Hepatocyte (in vitro differentiated cells): ENCODE data around the gene CDK18. TPM values are rescaled to one million over a fixed set of nuclear protein-coding genes. Genes with fewer than 3 reads are reported as not detected.

Experiments used
- DNase-seq: peaks from one replicate; pipeline ENCODE4 v3.0.0-alpha.2; 2016; ENCODE audit warnings: low spot score
- H2AFZ ChIP-seq: fragments of 200-600 bp; sonication (generic); 2 replicates; pipeline ENCODE4 v1.6.0; 2016; ENCODE audit warnings: antibody characterized with exemption, mild to moderate bottlenecking
- H3K27ac ChIP-seq: fragments of 200-600 bp; sonication (generic); 2 replicates; pipeline ENCODE4 v1.5.1; 2016; ENCODE audit warnings: mild to moderate bottlenecking
- H3K27me3 ChIP-seq: fragments of 200-600 bp; sonication (generic); 2 replicates; pipeline ENCODE4 v1.6.1; 2016
- H3K36me3 ChIP-seq: fragments of 200-600 bp; sonication (generic); replicated peaks from 2 replicates; pipeline ENCODE4 v1.5.1; 2016; ENCODE audit warnings: low read depth; ENCODE audit not compliant: insufficient read depth
- H3K4me1 ChIP-seq: fragments of 200-600 bp; sonication (generic); 2 replicates; pipeline ENCODE4 v1.5.1; 2016; ENCODE audit warnings: mild to moderate bottlenecking, moderate library complexity; ENCODE audit not compliant: insufficient read depth
- H3K4me2 ChIP-seq: fragments of 200-600 bp; sonication (generic); 2 replicates; pipeline ENCODE4 v1.6.0; 2016
- H3K4me3 ChIP-seq: fragments of 200-600 bp; sonication (generic); 2 replicates; pipeline ENCODE4 v1.5.1; 2016; ENCODE audit warnings: mild to moderate bottlenecking
- H3K79me2 ChIP-seq: fragments of 200-600 bp; sonication (generic); 2 replicates; pipeline ENCODE4 v1.6.0; 2017; ENCODE audit warnings: mild to moderate bottlenecking
- H3K9me2 ChIP-seq: fragments of 200-600 bp; sonication (generic); replicated peaks from 2 replicates; pipeline ENCODE4 v1.6.0; 2017; ENCODE audit warnings: mild to moderate bottlenecking; ENCODE audit not compliant: insufficient read depth
- H3K9me3 ChIP-seq: fragments of 200-600 bp; sonication (generic); 2 replicates; pipeline ENCODE4 v1.5.1; 2016; ENCODE audit warnings: low read depth, mild to moderate bottlenecking
- H4K20me1 ChIP-seq: fragments of 200-600 bp; sonication (generic); 2 replicates; pipeline ENCODE4 v1.6.0; 2016; ENCODE audit warnings: mild to moderate bottlenecking; ENCODE audit not compliant: insufficient read depth, poor library complexity, severe bottlenecking
- EZH2 ChIP-seq: fragments of 200-600 bp; sonication (generic); IDR thresholded peaks from 2 replicates; pipeline ENCODE4 v1.6.1; 2016; ENCODE audit warnings: antibody characterized with exemption, mild to moderate bottlenecking, borderline replicate concordance
- EZH2phosphoT487 ChIP-seq: fragments of 200-600 bp; sonication (generic); IDR thresholded peaks from one replicate; pipeline ENCODE4 v1.6.1; 2018; ENCODE audit warnings: antibody characterized with exemption, mild to moderate bottlenecking, low read depth, moderate library complexity; ENCODE audit not compliant: unreplicated experiment, severe bottlenecking
- WGBS: methylation state at CpG from one replicate; pipeline ENCODE4 v1.1.6; 2016; ENCODE audit warnings: low lambda C conversion rate; ENCODE audit errors: missing lambda C conversion rate; 5-methylcytosine and 5-hydroxymethylcytosine counted together
- polyA plus RNA-seq: library from polyadenylated mRNA; unstranded; fragments of >200 nt; fragmentation: Nextera tagmentation; extraction: Ambion mirVana; gene quantifications from 2 replicates; pipeline ENCODE4 v1.2.1, GENCODE V29; 2016
- total RNA-seq: library from RNA; depleted of rRNA; stranded (reverse); fragments of >200 nt; gene quantifications from 2 replicates; pipeline ENCODE4 v1.2.3, GENCODE V29; 2014
- TF ChIP-seq, protein P1 (sequence below): fragments of 200-600 bp; sonication (generic); IDR thresholded peaks from 2 replicates; pipeline ENCODE4 v1.5.1; 2016; ENCODE audit warnings: antibody characterized with exemption, mild to moderate bottlenecking; ENCODE audit not compliant: poor library complexity

CDK18 gene
- total and polyA plus RNA-seq, 2 experiments from 2014 or later = 8.0 to 16.7 TPM

DNA sequence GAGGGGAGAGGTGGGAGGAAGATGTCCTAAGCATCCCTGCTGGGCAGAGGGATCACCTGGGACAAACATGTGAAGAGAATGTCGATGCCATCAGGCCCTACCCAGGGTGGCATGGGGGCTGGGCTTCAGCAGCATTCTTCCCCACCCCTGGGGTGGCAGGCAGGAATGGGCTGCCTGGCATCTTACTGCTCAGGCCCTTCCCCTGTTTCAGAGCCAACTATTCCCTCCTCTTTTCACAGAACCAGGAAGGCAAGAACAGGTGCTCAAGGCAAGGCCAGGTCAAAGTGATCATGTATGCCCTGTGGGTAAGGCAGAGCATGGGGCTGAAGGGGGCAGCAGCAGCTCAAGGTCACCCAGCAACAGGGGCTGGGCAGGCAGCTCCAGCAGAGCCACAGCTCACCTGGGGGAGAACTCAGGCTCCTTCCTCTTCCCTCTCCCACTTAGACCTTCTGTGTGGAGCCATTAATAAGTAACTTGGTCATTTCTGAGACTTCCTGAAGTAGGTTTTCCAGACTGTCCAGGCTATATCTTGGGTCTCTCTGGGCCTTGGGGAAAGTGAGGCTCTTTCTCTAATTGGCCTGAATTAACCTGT lies 70.9 kb downstream of the CDK18 start:
- H3K4me1 ChIP-seq = no peaks in the 10 kb centered on the region
- peaks cover 49% of the 10 kb centered on the region for H3K27me3 ChIP-seq
- TF ChIP-seq EZH2 = no peak
- TF ChIP-seq, protein P1, sequence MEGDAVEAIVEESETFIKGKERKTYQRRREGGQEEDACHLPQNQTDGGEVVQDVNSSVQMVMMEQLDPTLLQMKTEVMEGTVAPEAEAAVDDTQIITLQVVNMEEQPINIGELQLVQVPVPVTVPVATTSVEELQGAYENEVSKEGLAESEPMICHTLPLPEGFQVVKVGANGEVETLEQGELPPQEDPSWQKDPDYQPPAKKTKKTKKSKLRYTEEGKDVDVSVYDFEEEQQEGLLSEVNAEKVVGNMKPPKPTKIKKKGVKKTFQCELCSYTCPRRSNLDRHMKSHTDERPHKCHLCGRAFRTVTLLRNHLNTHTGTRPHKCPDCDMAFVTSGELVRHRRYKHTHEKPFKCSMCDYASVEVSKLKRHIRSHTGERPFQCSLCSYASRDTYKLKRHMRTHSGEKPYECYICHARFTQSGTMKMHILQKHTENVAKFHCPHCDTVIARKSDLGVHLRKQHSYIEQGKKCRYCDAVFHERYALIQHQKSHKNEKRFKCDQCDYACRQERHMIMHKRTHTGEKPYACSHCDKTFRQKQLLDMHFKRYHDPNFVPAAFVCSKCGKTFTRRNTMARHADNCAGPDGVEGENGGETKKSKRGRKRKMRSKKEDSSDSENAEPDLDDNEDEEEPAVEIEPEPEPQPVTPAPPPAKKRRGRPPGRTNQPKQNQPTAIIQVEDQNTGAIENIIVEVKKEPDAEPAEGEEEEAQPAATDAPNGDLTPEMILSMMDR = no peak
- no peak for TF ChIP-seq EZH2phosphoT487
- no peak overlapping the region for H3K4me3 ChIP-seq
- 50% methylated on average over 1 of the region's 1 CpG for WGBS
- DNase-seq = no peak
- H3K36me3 ChIP-seq = no peaks in the 10 kb centered on the region
- H3K9me2 ChIP-seq = no peaks in the 10 kb centered on the region
- no peak overlapping the region for H3K4me2 ChIP-seq
- no peaks in the 10 kb centered on the region for H3K9me3 ChIP-seq
- no peaks in the 10 kb centered on the region for H3K79me2 ChIP-seq
- H2AFZ ChIP-seq = no peak overlapping the region
- H3K27ac ChIP-seq = no peak overlapping the region
- no peaks in the 10 kb centered on the region for H4K20me1 ChIP-seq

DNA sequence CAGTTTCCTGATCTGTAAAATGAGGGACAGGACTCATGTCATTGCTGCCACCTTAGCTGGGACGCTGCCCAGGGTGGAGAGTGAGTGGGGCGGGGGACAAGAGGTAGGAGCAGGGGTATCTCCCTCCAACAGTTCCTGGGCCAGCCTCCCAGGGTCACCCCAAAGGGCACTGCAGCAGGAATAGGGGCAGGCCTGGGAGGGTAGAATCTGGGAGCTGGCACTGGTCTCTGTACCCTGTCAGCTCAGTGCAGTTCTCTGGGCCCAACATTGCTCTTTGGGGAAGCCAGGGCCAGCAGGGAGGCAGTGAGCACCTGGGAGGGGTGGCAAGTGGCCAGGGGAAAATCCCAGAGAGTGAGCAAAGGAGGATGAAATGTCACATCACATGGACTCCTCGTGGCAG lies 71.5 kb downstream of the CDK18 start:
- H3K4me2 ChIP-seq = no peak overlapping the region
- no peaks in the 10 kb centered on the region for H3K36me3 ChIP-seq
- peaks cover 43% of the 10 kb centered on the region for H3K27me3 ChIP-seq
- no peak overlapping the region for H2AFZ ChIP-seq
- H3K9me3 ChIP-seq = no peaks in the 10 kb centered on the region
- 91% methylated on average over 3 of the region's 3 CpGs for WGBS
- TF ChIP-seq EZH2 (no peak), EZH2phosphoT487 (no peak)
- TF ChIP-seq, protein P1 = no peak
- no peak for DNase-seq
- no peak overlapping the region for H3K27ac ChIP-seq
- no peaks in the 10 kb centered on the region for H4K20me1 ChIP-seq
- no peaks in the 10 kb centered on the region for H3K9me2 ChIP-seq
- no peaks in the 10 kb centered on the region for H3K79me2 ChIP-seq
- no peak overlapping the region for H3K4me3 ChIP-seq
- no peaks in the 10 kb centered on the region for H3K4me1 ChIP-seq

GRCh38 chr1:205576805-205577761 lies 72.6 kb downstream of the CDK18 start:
- Histone ChIP-seq H4K20me1 (no peaks in the 10 kb centered on the region), H3K4me2 (no peak overlapping the region), H2AFZ (no peak overlapping the region), H3K27ac (no peak overlapping the region), H3K9me3 (no peaks in the 10 kb centered on the region), H3K9me2 (no peaks in the 10 kb centered on the region), H3K36me3 (no peaks in the 10 kb centered on the region), H3K27me3 (peaks cover 39% of the 10 kb centered on the region), H3K4me3 (no peak overlapping the region), H3K4me1 (no peaks in the 10 kb centered on the region), H3K79me2 (no peaks in the 10 kb centered on the region)
- TF ChIP-seq EZH2phosphoT487 = no peak
- no peak for TF ChIP-seq EZH2
- TF ChIP-seq, protein P1 = no peak
- DNase-seq = peak; percentile 2
- WGBS = 80% methylated on average over 22 of the region's 22 CpGs
